Left kidney (tissue), 8 donors: Measurements from ENCODE around the gene FGF8. TPM values are rescaled to one million over a fixed set of nuclear protein-coding genes. Genes with fewer than 3 reads are reported as not detected.
"Not testable (repeated sequence)": the region's sequence is repeated elsewhere in the genome, so short reads cannot be mapped to it uniquely, and the experiment has no call there.

Source experiments
- DNase-seq: peaks from one replicate; pipeline ENCODE4 v3.0.0-alpha.2; 2013
- long read RNA-seq, 8 donors: transcript quantifications; one replicate each; lab custom pipeline, GENCODE V29; 2026
- polyA plus RNA-seq: library from polyadenylated mRNA; unstranded; fragments of 120-200 nt; gene quantifications from one replicate; pipeline ENCODE4 v1.2.1, GENCODE V29; 2013; ENCODE audit not compliant: insufficient read length

Gene FGF8
- polyA plus RNA-seq: 7.1 TPM
- long read RNA-seq, donor 1, partial matches to known transcripts: 0 of 7 reads
- long read RNA-seq, donor 1, other reads (novel, unspliced or antisense): 0 of 7 reads
- long read RNA-seq, donor 2, partial matches to known transcripts: 0 of 5 reads
- long read RNA-seq, donor 2, other reads (novel, unspliced or antisense): 0 of 5 reads
- long read RNA-seq, donor 3, partial matches to known transcripts: 0 of 6 reads
- long read RNA-seq, donor 3, other reads (novel, unspliced or antisense): 0 of 6 reads
- long read RNA-seq, donor 4, partial matches to known transcripts: 0 of 1 reads
- long read RNA-seq, donor 4, other reads (novel, unspliced or antisense): 0 of 1 reads
- long read RNA-seq, donor 5, partial matches to known transcripts: 0 of 4 reads
- long read RNA-seq, donor 5, other reads (novel, unspliced or antisense): 0 of 4 reads
- long read RNA-seq, donor 6, partial matches to known transcripts: 0 of 6 reads
- long read RNA-seq, donor 6, other reads (novel, unspliced or antisense): 0 of 6 reads
- long read RNA-seq, donor 7, partial matches to known transcripts: 0 of 4 reads
- long read RNA-seq, donor 7, other reads (novel, unspliced or antisense): 0 of 4 reads
- long read RNA-seq, donor 8, partial matches to known transcripts: 0 of 4 reads
- long read RNA-seq, donor 8, other reads (novel, unspliced or antisense): 0 of 4 reads

- DNase-seq: no peak
Observed at GRCh38 chr10:101775273-101776160, at the start of gene FGF8. Gene FGF8 (minus strand): TSS chr10:101776114. CDS start chr10:101775900, 214 bp downstream.

GRCh38 chr10:101824736-101825135 is 48.8 kb upstream of the FGF8 start:
- DNase-seq: no peak

GRCh38 chr10:101818872-101819633 is 43.1 kb upstream of the FGF8 start:
- peak; percentile 62 for DNase-seq

GRCh38 chr10:101818119-101818871 is 42.4 kb upstream of the FGF8 start, which contains the start of gene OGA:
Gene OGA (minus strand): TSS chr10:101818444. CDS start chr10:101818022, 422 bp downstream.
- peak; percentile 98 for DNase-seq

GRCh38 chr10:101817337-101818118 is 41.6 kb upstream of the FGF8 start:
- peak; percentile 83 for DNase-seq

- no peak for DNase-seq
Observed at GRCh38 chr10:101816913-101817336, 41.0 kb upstream of the FGF8 start.

- no peak for DNase-seq
Observed at GRCh38 chr10:101816376-101816775, 40.5 kb upstream of the FGF8 start.

- no peak for DNase-seq
Observed at GRCh38 chr10:101814466-101815071, 38.7 kb upstream of the FGF8 start.

- no peak for DNase-seq
Observed at GRCh38 chr10:101812606-101813005, 36.7 kb upstream of the FGF8 start.

GRCh38 chr10:101807158-101807557 is 31.2 kb upstream of the FGF8 start:
- no peak for DNase-seq

GRCh38 chr10:101803511-101803910 is 27.6 kb upstream of the FGF8 start:
- DNase-seq: no peak

- DNase-seq: no peak
Observed at GRCh38 chr10:101797403-101798059, 21.6 kb upstream of the FGF8 start.

GRCh38 chr10:101793526-101793925 is 17.6 kb upstream of the FGF8 start:
- DNase-seq: no peak

GRCh38 chr10:101789686-101790085 is 13.8 kb upstream of the FGF8 start:
- no peak for DNase-seq

- DNase-seq: not testable (repeated sequence)
Observed at GRCh38 chr10:101789231-101789630, 13.3 kb upstream of the FGF8 start.

GRCh38 chr10:101785801-101786200 is 9.9 kb upstream of the FGF8 start:
- DNase-seq: no peak

GRCh38 chr10:101784558-101784957 is 8.6 kb upstream of the FGF8 start:
- no peak for DNase-seq

GRCh38 chr10:101783736-101784118 is 7.8 kb upstream of the FGF8 start:
- DNase-seq: no peak
